DMS53 treated with DMSO at 0.1 percent for 48 hours (cell line): ENCODE measurements around the gene GPR62.
"Not testable (repeated sequence)": the region's sequence is repeated elsewhere in the genome, so short reads cannot be mapped to it uniquely, and the experiment has no call there.

Source experiments
- DNase-seq: peaks from one replicate; lab custom pipeline; 2025; ENCODE audit not compliant: unreplicated experiment; lab: John Stamatoyannopoulos, UW

GPR62 gene

GRCh38 chr3:51955175-51955892 lies at the start of gene GPR62:
Gene GPR62 (plus strand): TSS chr3:51955381. CDS start chr3:51955653, 272 bp downstream.
- no peak for DNase-seq

GRCh38 chr3:51908026-51908425 lies 47.2 kb upstream of the GPR62 start:
- DNase-seq, result no peak

- no peak for DNase-seq
Measured at GRCh38 chr3:51916418-51916817, 38.8 kb upstream of the GPR62 start.

GRCh38 chr3:51921081-51921578 lies 34.1 kb upstream of the GPR62 start:
- DNase-seq, result no peak

- DNase-seq, result no peak
Measured at GRCh38 chr3:51927061-51927977, 27.9 kb upstream of the GPR62 start.

- DNase-seq, result no peak
Measured at GRCh38 chr3:51928438-51928837, 26.7 kb upstream of the GPR62 start.

- not testable (repeated sequence) for DNase-seq
Measured at GRCh38 chr3:51928981-51929380, 26.2 kb upstream of the GPR62 start.

GRCh38 chr3:51929420-51930003 lies 25.7 kb upstream of the GPR62 start:
- no peak for DNase-seq

GRCh38 chr3:51930439-51930838 lies 24.7 kb upstream of the GPR62 start:
- no peak for DNase-seq

- DNase-seq, result no peak
Measured at GRCh38 chr3:51931756-51932155, 23.4 kb upstream of the GPR62 start.

- no peak for DNase-seq
Measured at GRCh38 chr3:51932471-51933370, 22.5 kb upstream of the GPR62 start.

- DNase-seq, result no peak
Measured at GRCh38 chr3:51933471-51934138, 21.6 kb upstream of the GPR62 start.

GRCh38 chr3:51934139-51934850 lies 20.9 kb upstream of the GPR62 start:
- no peak for DNase-seq

GRCh38 chr3:51934991-51935885 lies 19.9 kb upstream of the GPR62 start:
- no peak for DNase-seq

- DNase-seq, result no peak
Measured at GRCh38 chr3:51935886-51936755, 19.1 kb upstream of the GPR62 start.

GRCh38 chr3:51937014-51937413 lies 18.2 kb upstream of the GPR62 start:
- DNase-seq, result no peak
